Measurements from ENCODE around the gene DSG2.

DSG2 gene

DNA sequence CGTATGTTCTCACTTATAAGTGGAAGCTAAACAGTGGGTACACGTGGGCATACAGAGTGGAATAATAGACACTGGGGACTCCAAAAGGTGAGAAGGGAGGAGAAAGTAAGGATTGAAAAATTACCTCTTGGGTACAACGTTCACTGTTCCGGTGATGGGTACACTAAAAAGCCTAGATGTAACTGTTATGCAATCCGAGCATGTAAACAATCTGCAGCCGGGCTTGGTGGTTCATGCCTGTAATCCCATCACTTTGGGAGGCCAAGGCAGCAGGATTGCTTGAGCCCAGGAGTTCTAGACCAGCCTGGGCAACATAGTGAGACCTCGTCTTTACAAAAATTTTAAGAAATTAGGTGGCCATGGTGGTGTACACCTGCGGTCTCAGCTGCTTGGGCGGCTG is 60.6 kb downstream of the DSG2 start:
- no peak for DNase-seq

DNA sequence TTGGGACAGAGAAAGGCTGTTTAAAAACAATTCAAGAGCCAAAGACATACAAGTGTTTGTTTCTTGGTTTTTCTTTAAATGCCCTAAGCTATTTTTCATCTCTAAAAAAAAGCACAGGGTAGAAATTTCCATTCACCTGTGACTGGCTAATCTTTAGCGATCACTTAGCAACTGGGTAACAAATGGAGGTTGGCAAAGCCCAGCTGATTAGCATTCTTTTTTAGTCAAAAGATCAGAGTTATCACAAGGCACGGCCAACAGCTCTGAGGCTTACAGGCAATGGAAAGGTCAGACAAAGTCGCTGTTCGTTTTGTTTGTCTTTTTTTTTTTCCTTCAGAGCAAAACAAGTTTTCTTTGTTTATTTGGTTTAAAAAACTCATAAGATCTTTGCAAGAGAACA is 64.7 kb downstream of the DSG2 start:
- no peak for DNase-seq

DNA sequence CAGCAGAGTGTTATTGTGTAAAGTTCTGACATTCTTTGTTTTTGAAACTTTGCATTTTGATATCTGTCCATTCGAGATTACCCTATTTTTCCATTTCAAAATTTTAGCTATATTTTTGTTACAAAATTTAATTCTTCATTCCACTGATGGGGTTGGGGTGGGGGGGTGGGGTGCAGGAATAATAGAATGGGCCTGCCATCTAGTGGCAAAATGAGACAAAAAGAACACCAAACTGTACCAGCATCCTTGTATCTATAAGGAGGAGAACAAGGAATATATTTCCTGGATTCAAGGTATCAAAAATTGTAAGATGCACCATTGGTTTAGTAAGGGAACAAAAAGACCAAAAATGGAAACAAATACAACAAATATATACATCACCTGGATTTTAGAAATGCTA is 65.8 kb downstream of the DSG2 start:
- DNase-seq, result no peak

DNA sequence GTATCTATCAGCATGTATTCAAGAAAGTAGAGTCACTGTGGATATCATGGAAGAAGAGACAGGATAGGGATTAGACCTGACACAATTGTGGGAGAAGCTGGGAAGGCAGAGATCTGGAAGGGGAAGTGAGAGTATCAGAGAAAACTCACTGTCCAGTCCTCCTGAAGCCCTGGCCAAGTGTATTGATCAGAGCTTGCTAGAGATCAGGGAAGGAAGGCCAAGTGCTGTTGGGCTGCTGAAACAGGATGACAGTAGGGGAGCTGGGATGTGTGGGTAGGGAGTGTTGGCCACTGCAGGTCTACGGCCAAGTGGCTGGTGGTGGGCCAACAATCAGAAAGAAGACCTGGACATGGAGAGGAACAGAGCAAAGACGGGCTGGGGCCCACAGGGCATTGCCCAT is 67.4 kb downstream of the DSG2 start:
- DNase-seq, result no peak

DNA sequence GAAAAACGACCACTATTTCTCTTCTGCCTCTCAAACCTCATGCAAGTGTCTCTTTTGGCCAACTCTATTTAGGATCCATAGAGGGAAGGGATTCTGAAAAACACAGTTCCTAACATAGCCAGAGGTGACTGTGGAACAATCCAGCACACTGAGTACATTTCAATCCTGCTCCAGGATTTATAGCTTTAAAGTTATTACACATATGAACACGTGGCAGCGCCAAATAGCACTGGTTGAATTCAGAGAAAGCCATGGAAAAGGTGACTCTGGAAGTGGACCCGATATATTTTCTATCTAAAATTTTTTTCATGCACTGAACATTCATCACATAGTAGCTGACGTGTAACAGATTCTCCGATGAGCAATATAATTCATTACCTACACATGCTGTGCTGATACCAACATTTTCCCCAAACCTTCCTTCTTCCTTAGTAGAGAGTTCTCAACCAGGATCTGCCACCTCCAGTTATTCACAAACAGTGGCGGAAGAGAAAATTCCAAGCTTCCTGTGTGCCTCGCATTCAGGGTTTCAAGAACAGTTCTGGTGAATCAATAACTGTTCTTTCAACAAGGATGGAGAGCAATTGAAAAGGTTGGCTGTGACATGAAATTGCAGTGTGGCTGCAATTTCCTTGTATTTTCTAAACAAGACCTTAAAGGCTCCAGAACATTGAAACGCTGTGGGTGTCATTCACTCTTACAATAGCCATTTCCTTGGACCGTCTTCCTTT is 68.0 kb downstream of the DSG2 start:
- DNase-seq, result no peak

DNA sequence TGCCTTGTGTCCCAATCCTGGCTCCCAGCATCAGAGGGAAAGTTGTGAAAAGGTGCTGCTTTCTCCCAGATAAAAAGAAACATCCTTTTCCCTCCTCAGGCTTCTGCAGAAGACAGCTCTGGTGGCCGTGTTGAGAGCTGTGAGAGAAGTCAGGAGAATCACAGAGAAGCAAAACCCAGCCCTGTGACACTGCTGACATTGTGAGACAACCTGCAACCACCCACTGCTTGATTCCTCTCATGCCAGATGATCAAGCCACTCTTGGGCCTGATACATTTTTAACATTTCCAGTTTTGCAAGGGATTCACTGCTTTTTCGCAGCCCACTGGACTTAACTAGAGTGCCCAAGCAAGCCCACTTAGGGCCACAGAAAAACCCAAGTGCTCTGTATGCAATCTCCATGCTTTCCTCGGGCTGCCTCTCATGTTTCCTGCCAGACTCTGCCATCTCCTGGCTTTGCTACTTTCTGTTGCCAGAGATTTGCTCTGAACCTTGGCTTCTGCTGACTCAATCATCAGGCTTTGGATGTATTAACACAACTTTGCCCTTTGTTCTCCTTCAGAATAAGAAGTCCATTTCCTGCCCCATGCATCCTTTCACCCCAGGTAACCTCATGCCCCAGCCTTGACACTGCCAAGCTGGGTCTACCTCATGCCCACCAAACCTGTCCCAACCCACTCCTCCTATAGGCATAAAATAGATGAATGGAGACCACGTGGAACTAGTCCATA is 68.8 kb downstream of the DSG2 start:
- DNase-seq, result no peak

DNA sequence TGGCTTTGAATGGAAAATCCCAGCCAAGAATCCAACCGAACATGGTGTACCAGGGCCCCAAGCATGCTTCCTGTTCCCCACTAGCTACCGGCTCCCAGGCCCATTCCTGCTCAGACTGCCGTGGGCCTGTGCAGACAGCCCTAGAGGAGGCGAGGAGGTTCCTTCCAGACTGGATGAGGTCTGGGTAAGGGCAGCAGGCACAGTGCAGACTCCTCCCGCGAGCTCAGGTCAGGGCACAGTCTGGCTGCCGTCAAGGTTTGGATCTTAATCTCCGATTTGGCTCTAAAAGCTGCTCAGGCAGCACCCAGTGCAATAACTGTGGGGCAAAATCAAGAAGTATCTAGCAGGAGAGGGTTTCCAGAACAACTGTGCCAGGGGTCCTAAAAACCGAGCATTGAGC is 74.4 kb downstream of the DSG2 start:
- no peak for DNase-seq

DNA sequence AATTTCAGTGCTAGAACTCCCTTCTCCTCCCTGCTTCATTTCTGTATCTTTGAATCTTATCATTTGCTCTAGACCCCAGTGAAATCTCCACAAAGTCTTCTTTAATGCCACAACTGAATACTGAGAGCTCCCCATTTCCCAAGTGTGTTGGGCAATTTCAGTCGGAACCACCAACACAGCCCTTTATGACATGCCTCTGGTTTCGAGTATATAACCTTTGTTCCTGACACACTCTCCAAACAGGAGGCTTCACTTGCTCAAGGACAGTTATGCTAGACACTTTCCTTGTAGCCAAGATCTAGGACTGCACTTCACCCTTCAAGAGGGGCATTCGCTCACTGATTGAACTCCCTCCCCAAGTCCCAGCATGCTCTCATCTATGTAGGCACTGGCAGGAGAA is 75.1 kb downstream of the DSG2 start:
- no peak for DNase-seq

DNA sequence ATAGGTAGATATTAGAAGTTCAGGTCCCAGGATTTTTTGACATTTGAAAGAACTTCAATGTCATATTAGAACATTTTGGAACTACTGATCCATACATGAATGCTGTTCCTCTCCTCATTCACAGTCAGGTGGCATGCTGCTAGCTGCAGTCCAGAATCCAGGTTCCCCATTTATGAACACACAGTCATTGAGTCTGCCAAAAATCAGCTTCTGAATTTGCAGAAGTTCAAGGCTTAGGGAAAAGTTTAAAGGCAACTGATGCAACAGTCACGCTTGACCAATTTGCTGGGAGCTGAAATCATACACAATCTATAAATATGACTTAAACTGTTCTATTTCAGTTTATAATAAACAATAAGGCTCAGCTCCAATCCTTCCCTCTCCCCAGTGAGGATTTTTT is 76.4 kb downstream of the DSG2 start:
- DNase-seq, result no peak

DNA sequence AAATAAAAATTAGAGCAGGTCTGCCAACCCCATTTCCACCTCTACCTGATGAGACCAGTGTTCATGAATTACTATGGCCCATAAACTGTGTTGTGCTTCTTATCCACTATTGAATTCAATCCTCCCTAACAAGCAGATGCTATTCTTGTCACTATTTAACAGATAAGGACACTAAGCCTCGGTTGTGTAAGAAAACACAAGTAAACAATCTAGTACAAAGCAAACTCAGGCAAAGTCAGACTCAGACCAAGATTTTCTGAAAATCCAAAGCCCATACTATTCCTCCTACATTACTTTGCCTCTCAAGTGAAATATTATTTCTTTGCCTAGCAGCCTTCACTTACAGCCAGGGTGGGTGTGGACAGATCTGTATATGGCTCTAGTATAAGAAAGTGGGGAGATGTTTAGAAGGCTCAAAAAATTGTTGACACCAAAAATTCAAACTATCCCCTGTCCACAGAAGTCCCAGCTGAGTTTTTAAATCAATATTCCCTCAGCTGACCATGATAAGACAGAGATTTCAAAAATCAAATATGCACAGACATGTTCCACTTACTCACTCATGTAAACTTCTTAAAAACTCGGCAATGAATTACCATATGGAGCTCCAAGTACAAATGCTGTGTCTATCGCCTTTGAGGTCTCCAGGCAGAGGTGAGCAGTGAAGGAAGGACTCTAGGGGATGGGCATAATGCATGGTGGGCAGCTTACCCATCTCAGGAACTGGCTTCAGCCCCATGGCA is 77.7 kb downstream of the DSG2 start:
- DNase-seq, result no peak

DNA sequence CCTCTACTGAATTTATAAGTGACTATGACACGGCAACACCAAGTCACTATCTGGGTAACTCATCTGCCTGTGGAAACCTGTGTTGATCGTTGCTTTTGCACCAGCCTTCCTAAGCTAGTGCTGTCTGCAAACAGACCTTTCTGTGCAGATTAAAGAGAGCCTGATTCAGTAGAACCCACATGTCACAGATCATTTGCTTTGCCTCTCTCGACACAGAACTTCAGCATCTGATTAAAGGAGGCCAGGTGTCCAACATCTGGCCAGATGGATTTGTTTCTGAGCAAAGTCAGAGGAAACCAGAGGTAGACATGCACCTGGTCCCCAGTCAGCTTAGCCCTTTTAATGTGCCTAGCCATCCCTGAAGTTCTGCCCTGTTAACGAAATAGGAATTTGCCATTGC is 78.7 kb downstream of the DSG2 start:
- DNase-seq, result no peak

DNA sequence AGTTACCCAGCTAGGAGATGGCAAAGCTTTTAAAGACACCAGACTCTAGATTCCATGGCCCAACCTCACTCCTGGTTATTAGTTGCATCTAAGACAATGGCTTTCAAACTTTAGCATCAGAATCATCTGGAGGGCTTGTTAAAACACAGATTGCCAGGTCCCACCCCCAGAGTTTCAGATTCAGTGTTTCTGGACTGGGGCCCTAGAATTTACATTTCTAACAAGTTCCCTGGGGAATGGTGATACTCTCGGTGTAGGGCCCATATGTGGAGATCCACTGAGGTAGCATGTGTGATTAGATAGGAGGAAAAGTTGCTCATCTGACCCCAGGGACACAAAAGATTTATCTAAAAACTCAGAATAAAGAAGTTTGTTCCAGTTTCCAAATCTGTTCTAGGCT is 79.2 kb downstream of the DSG2 start:
- no peak for DNase-seq

DNA sequence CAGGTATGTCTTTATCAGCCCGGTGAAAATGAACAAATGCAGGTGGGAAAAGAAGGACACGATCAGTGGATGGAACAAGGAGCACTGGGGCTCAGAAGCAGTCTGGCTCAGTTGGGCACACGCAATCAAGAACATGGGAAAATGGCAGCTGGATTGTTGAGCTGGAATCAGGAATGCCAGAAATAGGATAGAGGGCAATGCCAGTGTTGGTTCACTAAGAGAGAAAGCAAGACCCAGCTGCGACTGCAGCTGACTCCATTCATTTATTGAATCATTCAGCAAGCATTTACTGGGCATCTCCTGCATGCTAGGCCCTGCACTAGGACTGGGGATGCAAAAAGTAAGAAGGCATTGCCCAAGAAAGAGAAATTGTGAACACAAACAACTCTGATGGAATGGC is 80.1 kb downstream of the DSG2 start:
- DNase-seq, result no peak

DNA sequence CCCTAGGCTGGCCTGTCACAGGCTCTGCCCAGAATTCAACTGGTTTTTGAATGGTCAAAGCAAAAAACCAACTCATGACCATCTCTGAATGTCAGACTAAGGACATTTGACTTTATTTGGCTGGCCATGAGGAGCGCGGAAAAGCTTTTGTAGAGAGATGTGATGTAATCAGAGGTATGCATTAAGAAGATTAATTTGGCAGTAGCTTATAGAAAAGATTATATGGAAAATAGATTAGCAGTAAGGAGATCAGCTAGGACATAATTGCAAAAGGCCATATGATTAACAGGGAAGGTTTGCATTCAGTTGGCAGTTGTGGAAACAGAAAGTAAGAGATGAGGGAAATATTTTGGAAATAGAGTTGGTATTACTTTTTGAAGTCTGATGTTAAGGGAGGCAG is 81.4 kb downstream of the DSG2 start:
- DNase-seq, result no peak

DNA sequence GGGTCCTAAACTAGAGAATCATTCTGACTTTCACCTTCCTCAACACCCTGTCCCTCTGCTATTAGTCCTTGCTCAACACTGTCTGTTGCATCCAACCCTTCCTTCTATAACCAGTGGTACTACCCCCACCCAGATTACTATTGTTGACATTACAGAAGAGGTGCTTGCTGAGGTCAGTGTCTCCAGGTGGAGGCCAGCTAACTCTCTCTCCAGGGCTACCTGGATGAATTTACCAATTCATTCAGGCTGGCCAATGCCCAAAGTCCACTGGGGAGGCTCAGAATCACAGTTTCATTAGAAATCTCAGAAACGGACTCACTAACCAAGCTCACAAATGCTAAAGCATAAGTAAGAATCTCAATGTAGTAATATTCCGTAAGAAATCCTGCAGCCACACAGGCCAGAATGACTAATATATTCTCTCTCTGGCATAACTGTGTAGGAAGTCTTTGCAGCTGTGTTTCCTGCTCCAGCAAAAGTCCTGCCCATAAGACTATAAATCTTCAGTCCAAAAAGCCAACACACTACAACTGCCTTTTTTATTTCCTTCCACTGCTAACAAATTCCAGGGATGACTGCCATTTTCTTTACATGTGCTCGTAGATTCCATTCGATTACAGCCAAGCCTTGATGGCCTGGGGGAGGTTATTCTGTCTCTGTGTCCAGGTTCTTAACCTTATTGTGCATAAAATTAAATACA is 83.7 kb downstream of the DSG2 start:
- DNase-seq, result no peak

DNA sequence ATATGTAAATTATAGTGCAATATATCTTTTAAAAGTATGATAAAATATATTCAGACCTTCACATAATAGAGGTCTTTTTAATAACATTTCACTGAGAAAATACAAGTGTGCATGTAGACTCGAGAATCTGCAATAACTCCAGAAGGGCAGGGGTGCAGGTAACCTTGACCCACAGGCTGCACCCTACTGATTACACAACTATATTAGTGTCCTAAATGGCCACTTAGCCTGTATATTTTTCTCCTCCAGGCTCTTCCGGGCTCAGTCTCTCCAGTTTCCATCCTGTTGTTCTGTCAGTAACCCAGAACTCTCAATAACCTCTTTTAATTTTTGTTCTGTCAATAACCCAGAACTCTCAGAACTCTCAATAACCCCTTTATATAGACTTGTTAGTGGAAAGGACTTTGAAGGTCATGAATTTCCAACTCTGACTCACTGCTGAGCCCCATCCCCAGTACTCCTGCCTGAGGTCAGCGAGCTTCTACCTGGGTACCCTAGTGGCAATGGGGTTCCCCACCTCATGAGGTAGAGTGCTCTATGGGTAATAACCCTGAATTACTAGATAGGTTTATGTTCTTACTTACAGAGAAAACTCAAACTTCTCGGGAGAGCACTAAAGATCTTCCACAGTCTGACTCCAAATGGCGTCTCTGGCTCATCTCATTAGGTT is 85.3 kb downstream of the DSG2 start:
- DNase-seq, result no peak

DNA sequence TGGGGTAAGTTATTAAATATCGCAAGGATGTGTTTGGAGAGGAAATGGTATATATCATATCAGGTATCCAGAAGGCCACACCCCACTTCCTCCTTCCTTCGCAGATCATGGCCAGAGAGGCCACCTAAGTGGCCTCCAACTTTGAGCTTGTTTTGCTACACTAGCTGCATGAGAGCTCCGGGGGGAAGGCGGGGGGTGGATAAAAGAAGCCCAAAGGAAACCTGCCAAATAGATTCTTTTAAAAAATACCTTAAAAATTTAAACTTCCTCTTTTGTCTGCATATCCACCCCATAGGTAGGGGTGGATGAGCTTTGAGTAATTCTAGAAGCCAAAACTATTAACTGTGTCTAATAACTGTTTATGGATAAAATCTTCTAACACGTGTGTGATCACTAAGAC is 88.0 kb downstream of the DSG2 start:
- DNase-seq, result no peak

DNA sequence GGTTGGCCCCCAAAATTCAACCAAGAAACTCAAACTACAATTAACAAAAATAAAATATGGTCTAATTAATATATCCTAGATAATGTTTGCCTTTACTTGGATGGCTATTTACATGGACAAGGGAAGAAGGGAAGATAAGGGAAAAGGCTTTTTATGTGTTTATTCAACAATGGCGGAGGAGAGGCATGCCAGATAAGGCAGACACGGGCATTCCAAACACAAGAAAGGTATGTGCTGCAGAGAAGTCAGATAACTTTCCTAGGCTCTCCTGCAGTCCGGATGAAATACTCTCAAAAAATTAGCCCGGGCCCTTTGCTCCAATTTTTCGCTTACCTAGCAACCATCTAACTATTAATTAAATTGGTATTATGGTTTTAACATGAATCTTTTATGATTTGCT is 88.6 kb downstream of the DSG2 start:
- DNase-seq, result no peak

DNA sequence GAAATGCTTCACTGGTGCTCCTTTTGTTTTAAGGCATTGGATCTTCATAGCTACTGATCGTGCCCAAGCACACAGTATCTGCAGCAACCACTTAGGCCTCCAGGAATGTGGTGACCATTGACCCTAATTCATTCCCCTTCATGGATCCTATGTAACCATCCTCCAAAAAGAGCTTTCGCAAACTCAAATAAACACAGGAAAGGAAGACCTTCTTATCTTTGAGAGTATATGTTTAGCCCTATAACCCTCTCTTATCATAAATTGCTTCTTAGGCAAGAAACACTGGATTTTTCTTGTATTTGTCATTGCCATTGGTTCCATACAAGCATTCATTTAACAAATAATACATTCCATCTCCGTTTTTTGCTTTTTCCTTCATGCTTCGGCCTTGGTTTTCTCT is 89.6 kb downstream of the DSG2 start:
- no peak for DNase-seq

DNA sequence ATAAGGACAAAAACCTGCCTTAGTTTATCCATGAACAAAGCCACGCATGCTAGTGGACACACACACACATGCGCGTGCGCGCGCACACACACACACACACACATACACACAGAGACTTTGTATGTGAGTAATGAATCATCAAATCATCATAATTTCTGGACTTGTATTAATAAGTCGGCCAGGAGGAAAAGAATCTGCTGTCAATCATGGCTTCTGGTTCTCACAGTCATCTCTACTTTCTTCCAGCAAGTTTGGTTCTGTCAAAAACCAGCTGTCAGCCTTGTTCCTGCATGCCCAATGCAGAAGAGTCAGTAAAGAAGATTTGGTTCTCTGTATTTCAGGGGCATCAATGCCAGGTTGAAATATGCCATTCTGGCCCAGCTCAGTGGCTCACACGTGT is 92.6 kb downstream of the DSG2 start:
- no peak for DNase-seq

DNA sequence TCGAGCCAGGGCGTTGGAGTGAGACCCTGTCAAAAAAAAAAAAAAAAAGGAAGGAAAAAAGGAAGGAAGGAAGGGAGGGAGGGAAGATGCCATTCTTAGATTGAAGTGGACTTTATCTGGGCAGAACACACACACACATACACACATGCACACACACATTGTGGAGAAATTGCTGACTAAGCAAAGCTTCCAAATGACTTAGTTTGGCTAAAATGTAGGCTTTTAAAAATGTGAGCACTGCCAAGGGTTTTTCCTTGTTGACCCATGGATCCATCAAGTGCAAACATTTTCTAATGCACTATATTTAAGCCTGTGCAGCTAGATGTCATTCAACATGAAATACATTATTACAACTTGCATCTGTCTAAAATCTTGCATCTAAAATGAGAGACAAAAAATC is 93.1 kb downstream of the DSG2 start:
- DNase-seq, result no peak

DNA sequence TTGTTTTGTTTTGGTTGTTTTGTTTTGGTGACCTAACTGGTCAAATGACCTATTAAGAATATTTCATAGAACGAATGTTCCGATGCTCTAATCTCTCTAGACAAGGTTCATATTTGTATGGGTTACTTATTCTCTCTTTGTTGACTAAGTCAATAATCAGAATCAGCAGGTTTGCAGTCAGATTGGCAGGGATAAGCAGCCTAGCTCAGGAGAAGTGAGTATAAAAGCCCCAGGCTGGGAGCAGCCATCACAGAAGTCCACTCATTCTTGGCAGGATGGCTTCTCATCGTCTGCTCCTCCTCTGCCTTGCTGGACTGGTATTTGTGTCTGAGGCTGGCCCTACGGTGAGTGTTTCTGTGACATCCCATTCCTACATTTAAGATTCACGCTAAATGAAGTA is 93.7 kb downstream of the DSG2 start, which contains the start of gene TTR:
Gene TTR (plus strand): TSS at position 250 of the 400 bp plus-strand sequence. CDS start 26 bp downstream, at position 276.
- DNase-seq, result no peak
